ENCODE results near the gene ARHGAP12.

ARHGAP12 gene

GRCh38 chr10:31878486-31878885, 50.1 kb downstream of the ARHGAP12 start:
- Histone ChIP-seq H3K9me3 (ENCODE audit: insufficient read depth, low read length) (no peaks in the 10 kb centered on the region), H3K27me3 (ENCODE audit: low read length) (no peaks in the 10 kb centered on the region), H3F3A (ENCODE audit: insufficient read depth) (no peaks in the 10 kb centered on the region), H3K79me2 (ENCODE audit: insufficient read depth, low read length) (no peaks in the 10 kb centered on the region), H3K4me2 (ENCODE audit: low read depth, low read length, poor library complexity, severe bottlenecking) (no peak overlapping the region), H3K36me3 (ENCODE audit: low read length) (no peaks in the 10 kb centered on the region), H3K9ac (ENCODE audit: low read length) (no peak overlapping the region), H4K20me1 (ENCODE audit: low read depth, low read length) (no peaks in the 10 kb centered on the region), H3K4me3 (ENCODE audit: insufficient read depth, low read length, poor library complexity, severe bottlenecking) (no peak overlapping the region), H2AFZ (ENCODE audit: low read depth, low read length, severe bottlenecking) (no peak overlapping the region), H3K27ac (ENCODE audit: low read depth, low read length) (no peak overlapping the region), H3K9me2 (replicated peaks; ENCODE audit: insufficient read depth, low read length) (no peaks in the 10 kb centered on the region)
- TF ChIP-seq, protein P1, sequence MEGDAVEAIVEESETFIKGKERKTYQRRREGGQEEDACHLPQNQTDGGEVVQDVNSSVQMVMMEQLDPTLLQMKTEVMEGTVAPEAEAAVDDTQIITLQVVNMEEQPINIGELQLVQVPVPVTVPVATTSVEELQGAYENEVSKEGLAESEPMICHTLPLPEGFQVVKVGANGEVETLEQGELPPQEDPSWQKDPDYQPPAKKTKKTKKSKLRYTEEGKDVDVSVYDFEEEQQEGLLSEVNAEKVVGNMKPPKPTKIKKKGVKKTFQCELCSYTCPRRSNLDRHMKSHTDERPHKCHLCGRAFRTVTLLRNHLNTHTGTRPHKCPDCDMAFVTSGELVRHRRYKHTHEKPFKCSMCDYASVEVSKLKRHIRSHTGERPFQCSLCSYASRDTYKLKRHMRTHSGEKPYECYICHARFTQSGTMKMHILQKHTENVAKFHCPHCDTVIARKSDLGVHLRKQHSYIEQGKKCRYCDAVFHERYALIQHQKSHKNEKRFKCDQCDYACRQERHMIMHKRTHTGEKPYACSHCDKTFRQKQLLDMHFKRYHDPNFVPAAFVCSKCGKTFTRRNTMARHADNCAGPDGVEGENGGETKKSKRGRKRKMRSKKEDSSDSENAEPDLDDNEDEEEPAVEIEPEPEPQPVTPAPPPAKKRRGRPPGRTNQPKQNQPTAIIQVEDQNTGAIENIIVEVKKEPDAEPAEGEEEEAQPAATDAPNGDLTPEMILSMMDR (IDR thresholded peaks at IDR 0.05; ENCODE audit: insufficient read depth, low read length, poor library complexity, severe bottlenecking): no peak
- no peak for TF ChIP-seq EZH2phosphoT487 (conservative IDR thresholded peaks at IDR 0.05; ENCODE audit: low read length)

DNA sequence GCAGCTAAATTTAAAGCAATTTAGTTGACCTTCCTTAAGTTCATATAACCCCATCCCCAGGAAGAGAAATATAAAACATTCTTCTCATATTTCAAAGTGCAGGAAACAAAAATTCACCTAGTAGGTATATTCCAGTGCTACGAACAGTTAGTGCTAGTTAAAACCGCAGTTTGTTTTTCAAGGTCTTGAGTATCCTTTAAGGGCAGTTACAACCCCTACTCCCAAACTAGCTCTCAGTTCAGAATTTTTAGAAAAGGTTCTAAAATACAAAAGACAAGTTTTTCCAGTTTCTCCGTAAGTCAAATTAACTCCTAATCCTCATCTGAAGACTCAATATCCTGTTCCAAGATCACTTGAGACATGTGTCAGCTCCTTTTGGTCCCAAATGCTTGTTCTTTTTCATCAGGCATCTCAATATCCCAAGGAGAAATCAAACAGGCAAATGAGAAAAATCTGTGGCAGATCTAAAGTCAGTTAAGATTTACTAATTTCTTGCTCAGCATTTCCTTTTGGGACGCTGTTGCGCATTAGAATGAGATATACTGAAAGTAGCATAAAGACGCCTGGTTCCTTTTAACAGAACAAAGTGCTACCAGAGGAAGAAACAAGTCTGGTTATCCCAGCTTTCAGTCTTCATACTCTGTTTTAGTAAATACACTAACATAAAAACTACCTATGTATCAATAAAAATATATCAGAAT, 51.8 kb downstream of the ARHGAP12 start:
- Histone ChIP-seq H3F3A (ENCODE audit: insufficient read depth) (no peaks in the 10 kb centered on the region), H3K9me2 (replicated peaks; ENCODE audit: insufficient read depth, low read length) (no peaks in the 10 kb centered on the region), H3K27ac (ENCODE audit: low read depth, low read length) (no peak overlapping the region), H3K36me3 (ENCODE audit: low read length) (no peaks in the 10 kb centered on the region), H3K4me2 (ENCODE audit: low read depth, low read length, poor library complexity, severe bottlenecking) (no peak overlapping the region), H2AFZ (ENCODE audit: low read depth, low read length, severe bottlenecking) (no peak overlapping the region), H3K4me3 (ENCODE audit: insufficient read depth, low read length, poor library complexity, severe bottlenecking) (no peak overlapping the region), H3K9me3 (ENCODE audit: insufficient read depth, low read length) (no peaks in the 10 kb centered on the region), H3K9ac (ENCODE audit: low read length) (no peak overlapping the region), H4K20me1 (ENCODE audit: low read depth, low read length) (no peaks in the 10 kb centered on the region), H3K79me2 (ENCODE audit: insufficient read depth, low read length) (no peaks in the 10 kb centered on the region), H3K27me3 (ENCODE audit: low read length) (no peaks in the 10 kb centered on the region)
- TF ChIP-seq EZH2phosphoT487 (conservative IDR thresholded peaks at IDR 0.05; ENCODE audit: low read length): no peak
- TF ChIP-seq, protein P1 (IDR thresholded peaks at IDR 0.05; ENCODE audit: insufficient read depth, low read length, poor library complexity, severe bottlenecking): no peak

GRCh38 chr10:31875608-31876007, 53.0 kb downstream of the ARHGAP12 start:
- no peak for TF ChIP-seq EZH2phosphoT487 (conservative IDR thresholded peaks at IDR 0.05; ENCODE audit: low read length)
- H3K4me2 ChIP-seq (ENCODE audit: low read depth, low read length, poor library complexity, severe bottlenecking): no peak overlapping the region
- H3K79me2 ChIP-seq (ENCODE audit: insufficient read depth, low read length): no peaks in the 10 kb centered on the region
- H3K4me3 ChIP-seq (ENCODE audit: insufficient read depth, low read length, poor library complexity, severe bottlenecking): no peak overlapping the region
- no peak overlapping the region for H3K27ac ChIP-seq (ENCODE audit: low read depth, low read length)
- no peaks in the 10 kb centered on the region for H4K20me1 ChIP-seq (ENCODE audit: low read depth, low read length)
- H3F3A ChIP-seq (ENCODE audit: insufficient read depth): no peaks in the 10 kb centered on the region
- H3K9ac ChIP-seq (ENCODE audit: low read length): no peak overlapping the region
- H3K9me3 ChIP-seq (ENCODE audit: insufficient read depth, low read length): no peaks in the 10 kb centered on the region
- no peaks in the 10 kb centered on the region for H3K9me2 ChIP-seq (replicated peaks; ENCODE audit: insufficient read depth, low read length)
- H2AFZ ChIP-seq (ENCODE audit: low read depth, low read length, severe bottlenecking): no peak overlapping the region
- H3K27me3 ChIP-seq (ENCODE audit: low read length): no peaks in the 10 kb centered on the region
- no peaks in the 10 kb centered on the region for H3K36me3 ChIP-seq (ENCODE audit: low read length)

GRCh38 chr10:31873724-31874123, 54.9 kb downstream of the ARHGAP12 start:
- no peak overlapping the region for H3K4me2 ChIP-seq (ENCODE audit: low read depth, low read length, poor library complexity, severe bottlenecking)
- TF ChIP-seq, protein P1 (IDR thresholded peaks at IDR 0.05; ENCODE audit: insufficient read depth, low read length, poor library complexity, severe bottlenecking): no peak
- TF ChIP-seq EZH2phosphoT487 (conservative IDR thresholded peaks at IDR 0.05; ENCODE audit: low read length): no peak
- H3K9ac ChIP-seq (ENCODE audit: low read length): no peak overlapping the region
- no peaks in the 10 kb centered on the region for H3K79me2 ChIP-seq (ENCODE audit: insufficient read depth, low read length)
- H3K9me2 ChIP-seq (replicated peaks; ENCODE audit: insufficient read depth, low read length): no peaks in the 10 kb centered on the region
- H3K36me3 ChIP-seq (ENCODE audit: low read length): no peaks in the 10 kb centered on the region
- H4K20me1 ChIP-seq (ENCODE audit: low read depth, low read length): no peaks in the 10 kb centered on the region
- H3K9me3 ChIP-seq (ENCODE audit: insufficient read depth, low read length): no peaks in the 10 kb centered on the region
- H3F3A ChIP-seq (ENCODE audit: insufficient read depth): no peaks in the 10 kb centered on the region
- H3K27ac ChIP-seq (ENCODE audit: low read depth, low read length): no peak overlapping the region
- no peaks in the 10 kb centered on the region for H3K27me3 ChIP-seq (ENCODE audit: low read length)
- no peak overlapping the region for H3K4me3 ChIP-seq (ENCODE audit: insufficient read depth, low read length, poor library complexity, severe bottlenecking)
- H2AFZ ChIP-seq (ENCODE audit: low read depth, low read length, severe bottlenecking): no peak overlapping the region

Measured in SU-DHL-6 (cell line).